ENCODE data around the gene WASL. TPM values are rescaled to one million over a fixed set of nuclear protein-coding genes. Genes with fewer than 3 reads are reported as not detected.

The WASL gene
- total RNA-seq, 1 donor from 2014 or later = 35.0 TPM

- no peak for TF ChIP-seq CTCF (IDR thresholded peaks at IDR 0.05; ENCODE audit: unreplicated experiment)
- no peaks in the 10 kb centered on the region for H3K9me3 Mint-ChIP-seq
- DNase-seq (ENCODE audit: low spot score in 2 of 2, unreplicated experiment in 2 of 2) = no peak
- H3K27me3 Mint-ChIP-seq (ENCODE audit: low read depth) = no peaks in the 10 kb centered on the region
- H3K27ac Mint-ChIP-seq = peak overlapping the region; percentile 30
- H3K4me3 Mint-ChIP-seq = no peak overlapping the region
- peaks cover 5% of the 10 kb centered on the region for H3K36me3 Mint-ChIP-seq
- peaks cover 36% of the 10 kb centered on the region for H3K4me1 Mint-ChIP-seq
Measured at GRCh38 chr7:123677061-123677715, 71.6 kb downstream of the WASL start.

- peaks cover 5% of the 10 kb centered on the region for H3K36me3 Mint-ChIP-seq
- TF ChIP-seq CTCF (IDR thresholded peaks at IDR 0.05; ENCODE audit: unreplicated experiment) = no peak
- H3K9me3 Mint-ChIP-seq = no peaks in the 10 kb centered on the region
- no peak overlapping the region for H3K4me3 Mint-ChIP-seq
- no peak for DNase-seq (ENCODE audit: low spot score in 2 of 2, unreplicated experiment in 2 of 2)
- H3K27ac Mint-ChIP-seq = peak overlapping the region; percentile 66
- H3K27me3 Mint-ChIP-seq (ENCODE audit: low read depth) = no peaks in the 10 kb centered on the region
- H3K4me1 Mint-ChIP-seq = peaks cover 34% of the 10 kb centered on the region
Measured at GRCh38 chr7:123675181-123675473, 73.7 kb downstream of the WASL start.

GRCh38 chr7:123674399-123675180 is 74.2 kb downstream of the WASL start:
- H3K27ac Mint-ChIP-seq = peak overlapping the region; percentile 66

DNA sequence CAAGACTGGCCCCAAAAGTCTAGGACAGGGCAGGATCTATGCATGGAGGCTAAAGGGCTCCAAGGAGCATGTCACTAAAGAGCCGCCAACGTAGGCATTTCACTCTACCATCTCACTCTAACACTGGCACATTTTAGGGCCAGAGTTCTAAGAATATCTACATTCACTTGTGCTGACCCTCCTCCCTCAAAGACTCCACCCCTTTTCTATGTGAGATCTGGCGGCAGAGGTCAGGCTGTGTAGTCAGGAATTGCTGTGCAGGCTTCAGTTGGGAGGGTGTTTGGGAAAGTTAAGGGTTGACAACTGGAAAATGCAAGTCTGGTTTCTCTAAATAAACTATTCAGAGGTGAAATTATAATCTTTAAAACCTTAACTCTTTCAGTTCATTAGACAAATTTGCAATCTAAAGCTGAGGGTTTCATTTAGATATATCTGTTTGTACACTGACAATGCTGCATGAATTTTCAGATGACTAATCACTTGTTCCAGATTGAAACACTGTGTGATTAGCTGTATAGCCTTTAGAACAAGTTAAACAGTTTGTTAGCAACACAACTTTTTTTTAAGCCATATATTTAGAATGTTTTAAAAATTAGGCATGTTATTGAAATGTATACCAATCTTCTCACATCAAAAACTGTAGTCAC is 74.9 kb downstream of the WASL start:
- no peak for DNase-seq (ENCODE audit: low spot score in 2 of 2, unreplicated experiment in 2 of 2)
- Mint-ChIP-seq H3K27ac (peak overlapping the region; percentile 80), H3K4me3 (no peak overlapping the region), H3K36me3 (no peaks in the 10 kb centered on the region), H3K4me1 (peaks cover 36% of the 10 kb centered on the region), H3K9me3 (no peaks in the 10 kb centered on the region), H3K27me3 (ENCODE audit: low read depth) (no peaks in the 10 kb centered on the region)
- no peak for TF ChIP-seq CTCF (IDR thresholded peaks at IDR 0.05; ENCODE audit: unreplicated experiment)

More at GRCh38 chr7:123674399-123675180, 74.2 kb downstream of the WASL start:
- TF ChIP-seq CTCF (IDR thresholded peaks at IDR 0.05; ENCODE audit: unreplicated experiment) = no peak
- H3K27me3 Mint-ChIP-seq (ENCODE audit: low read depth) = no peaks in the 10 kb centered on the region
- no peaks in the 10 kb centered on the region for H3K9me3 Mint-ChIP-seq
- no peak for DNase-seq (ENCODE audit: low spot score in 2 of 2, unreplicated experiment in 2 of 2)
- H3K36me3 Mint-ChIP-seq = peaks cover 5% of the 10 kb centered on the region
- H3K4me3 Mint-ChIP-seq = no peak overlapping the region
- peaks cover 34% of the 10 kb centered on the region for H3K4me1 Mint-ChIP-seq

- peak overlapping the region; percentile 80 for H3K27ac Mint-ChIP-seq
- H3K27me3 Mint-ChIP-seq (ENCODE audit: low read depth) = no peaks in the 10 kb centered on the region
- H3K36me3 Mint-ChIP-seq = no peaks in the 10 kb centered on the region
- no peak for DNase-seq (ENCODE audit: low spot score in 2 of 2, unreplicated experiment in 2 of 2)
- peaks cover 40% of the 10 kb centered on the region for H3K4me1 Mint-ChIP-seq
- H3K9me3 Mint-ChIP-seq = no peaks in the 10 kb centered on the region
- H3K4me3 Mint-ChIP-seq = no peak overlapping the region
- TF ChIP-seq CTCF (IDR thresholded peaks at IDR 0.05; ENCODE audit: unreplicated experiment) = no peak
Measured at GRCh38 chr7:123673137-123673732, 75.6 kb downstream of the WASL start.
